Measurements from ENCODE around the gene RSPO3. TPM values are rescaled to one million over a fixed set of nuclear protein-coding genes. Genes with fewer than 3 reads are reported as not detected.

RSPO3 gene
- total RNA-seq, 5 donors from 2014 or later (not counting 1 experiment from before 2014, with no cell fraction given) = not detected

DNA sequence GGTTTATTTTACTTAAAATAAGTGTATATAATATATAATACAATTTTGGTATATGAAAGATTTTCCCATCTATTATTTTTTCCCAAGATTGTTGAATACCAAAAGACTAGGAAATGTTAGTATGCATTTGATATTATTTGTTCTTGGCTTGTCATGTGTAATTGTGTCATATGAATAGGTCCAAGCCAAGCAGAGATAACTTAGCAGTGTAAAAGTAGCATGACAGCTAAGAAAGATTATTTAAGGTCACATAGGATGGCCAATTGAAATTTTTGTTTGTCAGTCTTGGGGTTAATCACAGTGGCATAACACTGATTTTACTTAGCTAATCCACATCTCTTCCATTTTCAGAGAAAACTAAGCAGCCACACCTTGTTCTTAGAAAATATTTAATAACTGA lies 38.8 kb upstream of the RSPO3 start:
- Mint-ChIP-seq H3K4me1 (no peaks in the 10 kb centered on the region), H3K27ac (no peak overlapping the region), H3K9me3 (no peaks in the 10 kb centered on the region), H3K27me3 (peaks cover 5 to 10% of the 10 kb centered on the region in 2 donors), H3K4me3 (no peak overlapping the region), H3K36me3 (no peaks in the 10 kb centered on the region)
- Histone ChIP-seq H3K27me3 (replicated peaks in 1 of 2; ENCODE audit: control insufficient read depth in 2 of 2, extremely low read depth in 1 of 2, insufficient read depth in 2 of 2, low read length in 1 of 2) (no peaks in the 10 kb centered on the region), H3K4me1 (ENCODE audit: control insufficient read depth in 1 of 2, extremely low read depth in 1 of 2, insufficient read depth in 2 of 2, low read length in 2 of 2) (no peaks in the 10 kb centered on the region), H3K36me3 (ENCODE audit: control insufficient read depth in 2 of 2, extremely low read depth in 1 of 2, insufficient read depth in 1 of 2, low read length in 1 of 2) (no peaks in the 10 kb centered on the region), H3K27ac (ENCODE audit: low read length) (no peak overlapping the region), H3K4me3 (ENCODE audit: control insufficient read depth in 1 of 2, extremely low read depth in 1 of 2, low read length in 1 of 2) (no peak overlapping the region), H3K9me3 (no peaks in the 10 kb centered on the region)
- ChIA-PET POLR2A (no interaction called here), CTCF (no interaction called here)
- ATAC-seq (replicated peaks in 1 of 4) (no peak), DNase-seq (no peak)

- Mint-ChIP-seq H3K9me3 (no peaks in the 10 kb centered on the region), H3K27me3 (peaks cover 5 to 9% of the 10 kb centered on the region in 2 donors), H3K27ac (no peak overlapping the region), H3K4me1 (no peaks in the 10 kb centered on the region), H3K36me3 (no peaks in the 10 kb centered on the region), H3K4me3 (no peak overlapping the region)
- no peak for DNase-seq
- Histone ChIP-seq H3K4me3 (ENCODE audit: control insufficient read depth in 1 of 2, extremely low read depth in 1 of 2, low read length in 1 of 2) (no peak overlapping the region), H3K9me3 (no peaks in the 10 kb centered on the region), H3K27me3 (replicated peaks in 1 of 2; ENCODE audit: control insufficient read depth in 2 of 2, extremely low read depth in 1 of 2, insufficient read depth in 2 of 2, low read length in 1 of 2) (no peaks in the 10 kb centered on the region), H3K4me1 (ENCODE audit: control insufficient read depth in 1 of 2, extremely low read depth in 1 of 2, insufficient read depth in 2 of 2, low read length in 2 of 2) (no peaks in the 10 kb centered on the region), H3K27ac (ENCODE audit: low read length) (no peak overlapping the region), H3K36me3 (ENCODE audit: control insufficient read depth in 2 of 2, extremely low read depth in 1 of 2, insufficient read depth in 1 of 2, low read length in 1 of 2) (no peaks in the 10 kb centered on the region)
- 100% methylated on average over 2 of the region's 3 CpGs for whole genome bisulfite sequencing (ENCODE audit: insufficient coverage)
- no peak for ATAC-seq (replicated peaks in 1 of 4)
- POLR2A ChIA-PET = no interaction called here
- CTCF ChIA-PET = no interaction called here
Measured at GRCh38 chr6:127080081-127080480, 38.4 kb upstream of the RSPO3 start.

- no peaks in the 10 kb centered on the region for H3K36me3 Mint-ChIP-seq
- peaks cover 2 to 18% of the 10 kb centered on the region in 2 donors for H3K27me3 Mint-ChIP-seq
Measured at GRCh38 chr6:127083231-127083962, 35.1 kb upstream of the RSPO3 start.

DNA sequence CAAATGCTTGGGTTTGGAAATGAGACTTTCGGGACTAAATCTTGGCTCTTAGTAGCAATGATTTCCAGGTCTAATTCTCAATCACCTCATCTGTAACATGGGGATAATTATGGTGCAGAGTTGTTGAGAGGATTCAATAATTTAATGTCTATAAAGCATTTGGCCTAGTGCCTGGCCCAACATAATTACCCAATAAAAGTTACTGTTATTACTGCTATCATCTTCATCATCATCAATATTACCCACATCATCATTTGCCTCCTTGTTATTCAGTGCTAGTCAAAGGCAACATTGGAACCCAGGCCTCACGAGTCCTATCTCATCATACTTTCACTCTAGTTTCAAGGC lies 34.5 kb upstream of the RSPO3 start:
- Histone ChIP-seq H3K36me3 (ENCODE audit: control insufficient read depth in 2 of 2, extremely low read depth in 1 of 2, insufficient read depth in 1 of 2, low read length in 1 of 2) (no peaks in the 10 kb centered on the region), H3K4me3 (ENCODE audit: control insufficient read depth in 1 of 2, extremely low read depth in 1 of 2, low read length in 1 of 2) (no peak overlapping the region), H3K4me1 (ENCODE audit: control insufficient read depth in 1 of 2, extremely low read depth in 1 of 2, insufficient read depth in 2 of 2, low read length in 2 of 2) (no peaks in the 10 kb centered on the region), H3K27me3 (replicated peaks in 1 of 2; ENCODE audit: control insufficient read depth in 2 of 2, extremely low read depth in 1 of 2, insufficient read depth in 2 of 2, low read length in 1 of 2) (no peaks in the 10 kb centered on the region), H3K9me3 (no peaks in the 10 kb centered on the region), H3K27ac (ENCODE audit: low read length) (no peak overlapping the region)
- DNase-seq (no peak), ATAC-seq (replicated peaks in 1 of 4) (no peak)
- no peaks in the 10 kb centered on the region for H3K9me3 Mint-ChIP-seq
- no peak overlapping the region for H3K27ac Mint-ChIP-seq
- CTCF ChIA-PET = no interaction called here
- POLR2A ChIA-PET = no interaction called here
- no peaks in the 10 kb centered on the region for H3K4me1 Mint-ChIP-seq
- no peaks in the 10 kb centered on the region for H3K36me3 Mint-ChIP-seq
- 64% methylated on average over 1 of the region's 2 CpGs for WGBS (ENCODE audit: insufficient coverage)
- peaks cover 0 to 14% of the 10 kb centered on the region in 2 donors for H3K27me3 Mint-ChIP-seq
- H3K4me3 Mint-ChIP-seq = no peak overlapping the region

More at GRCh38 chr6:127083231-127083962, 35.1 kb upstream of the RSPO3 start:
- Histone ChIP-seq H3K9me3 (no peaks in the 10 kb centered on the region), H3K4me3 (ENCODE audit: control insufficient read depth in 1 of 2, extremely low read depth in 1 of 2, low read length in 1 of 2) (no peak overlapping the region), H3K4me1 (ENCODE audit: control insufficient read depth in 1 of 2, extremely low read depth in 1 of 2, insufficient read depth in 2 of 2, low read length in 2 of 2) (no peaks in the 10 kb centered on the region), H3K27ac (ENCODE audit: low read length) (no peak overlapping the region), H3K36me3 (ENCODE audit: control insufficient read depth in 2 of 2, extremely low read depth in 1 of 2, insufficient read depth in 1 of 2, low read length in 1 of 2) (no peaks in the 10 kb centered on the region), H3K27me3 (replicated peaks in 1 of 2; ENCODE audit: control insufficient read depth in 2 of 2, extremely low read depth in 1 of 2, insufficient read depth in 2 of 2, low read length in 1 of 2) (no peaks in the 10 kb centered on the region)
- CTCF ChIA-PET = no interaction called here
- POLR2A ChIA-PET = no interaction called here
- no peak for DNase-seq
- Mint-ChIP-seq H3K27ac (no peak overlapping the region), H3K9me3 (no peaks in the 10 kb centered on the region), H3K4me3 (no peak overlapping the region), H3K4me1 (no peaks in the 10 kb centered on the region)
- no peak for ATAC-seq (replicated peaks in 1 of 4)
- 90% methylated on average over 1 of the region's 2 CpGs for WGBS (ENCODE audit: insufficient coverage)

GRCh38 chr6:127085181-127085580 lies 33.3 kb upstream of the RSPO3 start:
- Mint-ChIP-seq H3K4me3 (no peak overlapping the region), H3K4me1 (no peaks in the 10 kb centered on the region), H3K9me3 (no peaks in the 10 kb centered on the region), H3K36me3 (no peaks in the 10 kb centered on the region), H3K27ac (no peak overlapping the region), H3K27me3 (peaks cover 0 to 10% of the 10 kb centered on the region in 2 donors)
- ATAC-seq (replicated peaks in 1 of 4) (no peak), DNase-seq (no peak)
- Histone ChIP-seq H3K4me1 (ENCODE audit: control insufficient read depth in 1 of 2, extremely low read depth in 1 of 2, insufficient read depth in 2 of 2, low read length in 2 of 2) (no peaks in the 10 kb centered on the region), H3K4me3 (ENCODE audit: control insufficient read depth in 1 of 2, extremely low read depth in 1 of 2, low read length in 1 of 2) (no peak overlapping the region), H3K27me3 (replicated peaks in 1 of 2; ENCODE audit: control insufficient read depth in 2 of 2, extremely low read depth in 1 of 2, insufficient read depth in 2 of 2, low read length in 1 of 2) (no peaks in the 10 kb centered on the region), H3K9me3 (no peaks in the 10 kb centered on the region), H3K36me3 (ENCODE audit: control insufficient read depth in 2 of 2, extremely low read depth in 1 of 2, insufficient read depth in 1 of 2, low read length in 1 of 2) (no peaks in the 10 kb centered on the region), H3K27ac (ENCODE audit: low read length) (no peak overlapping the region)
- WGBS (ENCODE audit: insufficient coverage) = 80% methylated on average over 1 of the region's 3 CpGs
- POLR2A ChIA-PET = no interaction called here
- CTCF ChIA-PET = interaction anchor here (0.6 to 0.7 kb wide), 3 partner anchors 16 to 1734 kb away, joined by 3 to 6 read pairs (median 4); no protein-coding TSS in a partner anchor

DNA sequence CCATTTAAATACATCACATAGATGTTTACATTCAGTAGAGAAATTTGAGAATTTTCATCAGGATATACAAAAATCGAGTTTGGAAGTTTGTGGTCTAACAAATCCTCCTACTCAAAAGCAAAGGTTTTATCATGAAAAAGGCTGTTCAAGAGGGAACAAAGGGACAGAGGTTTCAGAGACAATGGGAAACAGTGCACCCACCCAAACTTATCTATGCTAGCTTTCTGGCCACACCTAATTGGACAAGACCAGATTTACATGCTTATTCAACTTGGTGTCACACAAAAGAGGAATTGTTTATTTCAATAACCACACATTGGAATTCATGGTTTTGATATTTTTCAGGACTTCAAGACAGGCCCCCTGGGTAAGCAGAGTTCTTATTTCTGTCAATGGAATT lies 28.4 kb upstream of the RSPO3 start:
- no peak for ATAC-seq (replicated peaks in 1 of 4)
- DNase-seq = no peak
- H3K36me3 Mint-ChIP-seq = no peaks in the 10 kb centered on the region
- WGBS (ENCODE audit: insufficient coverage) = no CpG with 5 or more reads among the region's 1 CpG
- Histone ChIP-seq H3K9me3 (no peaks in the 10 kb centered on the region), H3K27ac (ENCODE audit: low read length) (no peak overlapping the region), H3K36me3 (ENCODE audit: control insufficient read depth in 2 of 2, extremely low read depth in 1 of 2, insufficient read depth in 1 of 2, low read length in 1 of 2) (no peaks in the 10 kb centered on the region), H3K4me1 (ENCODE audit: control insufficient read depth in 1 of 2, extremely low read depth in 1 of 2, insufficient read depth in 2 of 2, low read length in 2 of 2) (no peaks in the 10 kb centered on the region), H3K27me3 (replicated peaks in 1 of 2; ENCODE audit: control insufficient read depth in 2 of 2, extremely low read depth in 1 of 2, insufficient read depth in 2 of 2, low read length in 1 of 2) (no peaks in the 10 kb centered on the region), H3K4me3 (ENCODE audit: control insufficient read depth in 1 of 2, extremely low read depth in 1 of 2, low read length in 1 of 2) (no peak overlapping the region)
- H3K27me3 Mint-ChIP-seq = peaks cover 0 to 14% of the 10 kb centered on the region in 2 donors
- H3K27ac Mint-ChIP-seq = no peak overlapping the region
- no peak overlapping the region for H3K4me3 Mint-ChIP-seq
- no peaks in the 10 kb centered on the region for H3K9me3 Mint-ChIP-seq
- ChIA-PET CTCF (no interaction called here), POLR2A (no interaction called here)
- no peaks in the 10 kb centered on the region for H3K4me1 Mint-ChIP-seq

- Histone ChIP-seq H3K36me3 (ENCODE audit: control insufficient read depth in 2 of 2, extremely low read depth in 1 of 2, insufficient read depth in 1 of 2, low read length in 1 of 2) (no peaks in the 10 kb centered on the region), H3K4me3 (ENCODE audit: control insufficient read depth in 1 of 2, extremely low read depth in 1 of 2, low read length in 1 of 2) (no peak overlapping the region), H3K27ac (ENCODE audit: low read length) (no peak overlapping the region), H3K4me1 (ENCODE audit: control insufficient read depth in 1 of 2, extremely low read depth in 1 of 2, insufficient read depth in 2 of 2, low read length in 2 of 2) (no peaks in the 10 kb centered on the region), H3K9me3 (no peaks in the 10 kb centered on the region), H3K27me3 (replicated peaks in 1 of 2; ENCODE audit: control insufficient read depth in 2 of 2, extremely low read depth in 1 of 2, insufficient read depth in 2 of 2, low read length in 1 of 2) (no peaks in the 10 kb centered on the region)
- Mint-ChIP-seq H3K36me3 (no peaks in the 10 kb centered on the region), H3K27ac (no peak overlapping the region), H3K4me3 (no peak overlapping the region), H3K9me3 (no peaks in the 10 kb centered on the region), H3K4me1 (no peaks in the 10 kb centered on the region), H3K27me3 (peaks cover 0 to 8% of the 10 kb centered on the region in 2 donors)
- POLR2A ChIA-PET = interaction anchor here in 1 of 2 donors (0.5 kb wide), 1 partner anchor 112 kb away, joined by 3 read pairs; no protein-coding TSS in a partner anchor
- no peak for DNase-seq
- no peak for ATAC-seq (replicated peaks in 1 of 4)
- no CpG with 5 or more reads among the region's 3 CpGs for WGBS (ENCODE audit: insufficient coverage)
- CTCF ChIA-PET = interaction anchor here in 1 of 2 donors (0.5 kb wide), 1 partner anchor 528 kb away, joined by 6 read pairs; no protein-coding TSS in a partner anchor
Measured at GRCh38 chr6:127092466-127092865, 26.0 kb upstream of the RSPO3 start.
